Hepatocyte (in vitro differentiated cells): ENCODE measurements around the gene C3orf20.

Experiments
- EZH2 ChIP-seq: fragments of 200-600 bp; sonication (generic); IDR thresholded peaks from 2 replicates; pipeline ENCODE4 v1.6.1; 2016; ENCODE audit warnings: antibody characterized with exemption, mild to moderate bottlenecking, borderline replicate concordance
- EZH2phosphoT487 ChIP-seq: fragments of 200-600 bp; sonication (generic); IDR thresholded peaks from one replicate; pipeline ENCODE4 v1.6.1; 2018; ENCODE audit warnings: antibody characterized with exemption, mild to moderate bottlenecking, low read depth, moderate library complexity; ENCODE audit not compliant: unreplicated experiment, severe bottlenecking
- TF ChIP-seq, protein P1 (sequence below): fragments of 200-600 bp; sonication (generic); IDR thresholded peaks from 2 replicates; pipeline ENCODE4 v1.5.1; 2016; ENCODE audit warnings: antibody characterized with exemption, mild to moderate bottlenecking; ENCODE audit not compliant: poor library complexity

DNA sequence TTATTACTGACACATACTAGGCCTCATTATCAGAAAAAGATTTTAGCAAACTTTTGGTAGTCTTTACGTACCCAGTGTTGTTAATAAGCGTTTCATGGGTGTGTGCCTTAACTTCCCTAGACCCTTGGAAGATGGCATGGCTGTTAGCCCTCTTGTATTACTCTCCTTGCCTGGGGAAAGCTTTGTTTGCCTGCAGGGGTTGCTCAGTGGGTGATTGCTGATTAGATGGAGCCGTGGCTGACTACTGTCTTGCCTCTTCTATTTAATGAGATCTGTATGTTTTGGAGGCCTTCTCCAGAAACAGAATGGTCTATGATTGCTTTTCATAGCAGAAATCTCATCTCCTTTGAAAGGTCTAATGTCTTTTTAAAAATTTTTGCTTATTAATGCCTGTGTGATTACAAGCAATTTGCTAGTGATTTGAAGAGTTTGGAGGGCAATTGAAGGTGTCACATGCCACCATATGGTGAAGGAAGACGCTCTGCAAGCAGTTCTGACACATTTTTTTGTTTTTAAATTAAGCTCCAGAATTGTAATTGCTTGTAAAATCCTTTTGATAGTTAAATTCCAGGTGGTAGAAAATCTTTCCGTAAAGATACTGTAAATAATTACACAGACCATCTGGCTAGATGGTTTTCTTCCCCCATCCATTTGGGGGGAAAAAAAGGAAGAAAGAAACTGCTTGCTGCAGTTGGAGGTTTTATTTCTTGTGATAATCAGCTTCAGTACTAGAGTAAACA is 11.4 kb upstream of the C3orf20 start:
- TF ChIP-seq, protein P1, sequence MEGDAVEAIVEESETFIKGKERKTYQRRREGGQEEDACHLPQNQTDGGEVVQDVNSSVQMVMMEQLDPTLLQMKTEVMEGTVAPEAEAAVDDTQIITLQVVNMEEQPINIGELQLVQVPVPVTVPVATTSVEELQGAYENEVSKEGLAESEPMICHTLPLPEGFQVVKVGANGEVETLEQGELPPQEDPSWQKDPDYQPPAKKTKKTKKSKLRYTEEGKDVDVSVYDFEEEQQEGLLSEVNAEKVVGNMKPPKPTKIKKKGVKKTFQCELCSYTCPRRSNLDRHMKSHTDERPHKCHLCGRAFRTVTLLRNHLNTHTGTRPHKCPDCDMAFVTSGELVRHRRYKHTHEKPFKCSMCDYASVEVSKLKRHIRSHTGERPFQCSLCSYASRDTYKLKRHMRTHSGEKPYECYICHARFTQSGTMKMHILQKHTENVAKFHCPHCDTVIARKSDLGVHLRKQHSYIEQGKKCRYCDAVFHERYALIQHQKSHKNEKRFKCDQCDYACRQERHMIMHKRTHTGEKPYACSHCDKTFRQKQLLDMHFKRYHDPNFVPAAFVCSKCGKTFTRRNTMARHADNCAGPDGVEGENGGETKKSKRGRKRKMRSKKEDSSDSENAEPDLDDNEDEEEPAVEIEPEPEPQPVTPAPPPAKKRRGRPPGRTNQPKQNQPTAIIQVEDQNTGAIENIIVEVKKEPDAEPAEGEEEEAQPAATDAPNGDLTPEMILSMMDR: no peak
- TF ChIP-seq EZH2phosphoT487: no peak
- no peak for TF ChIP-seq EZH2
